Fibroblast of mammary gland (primary cell): ENCODE data around the gene ABCA4.
A peak's percentile ranks its signal among the peaks of the same experiment; 100 is the strongest.

Experiments
- DNase-seq: peaks from one replicate; pipeline ENCODE4 v3.0.0-alpha.2; 2010; ENCODE audit warnings: low read depth
- H3K4me3 ChIP-seq: 2 replicates; pipeline ENCODE4 v1.5.1; 2011; ENCODE audit warnings: low read depth, mild to moderate bottlenecking, low read length, moderate library complexity; ENCODE audit not compliant: control insufficient read depth
- CTCF ChIP-seq: conservative IDR thresholded peaks from 2 replicates; pipeline ENCODE4 v1.5.1; 2011; ENCODE audit warnings: low read depth, low read length, inconsistent platforms; ENCODE audit not compliant: control insufficient read depth, insufficient read depth

The ABCA4 gene

GRCh38 chr1:94111879-94112278 lies 9.1 kb downstream of the ABCA4 start:
- DNase-seq = no peak
- no peak overlapping the region for H3K4me3 ChIP-seq
- no peak for TF ChIP-seq CTCF

GRCh38 chr1:94110946-94111740 lies 9.8 kb downstream of the ABCA4 start:
- no peak for TF ChIP-seq CTCF
- DNase-seq = no peak
- no peak overlapping the region for H3K4me3 ChIP-seq

GRCh38 chr1:94110021-94110761 lies 10.8 kb downstream of the ABCA4 start:
- no peak for TF ChIP-seq CTCF
- H3K4me3 ChIP-seq = no peak overlapping the region

GRCh38 chr1:94109478-94109877 lies 11.5 kb downstream of the ABCA4 start:
- H3K4me3 ChIP-seq = no peak overlapping the region
- DNase-seq = no peak
- TF ChIP-seq CTCF = no peak

More at GRCh38 chr1:94110021-94110761, 10.8 kb downstream of the ABCA4 start:
- DNase-seq = no peak

GRCh38 chr1:94107141-94107540 lies 13.8 kb downstream of the ABCA4 start:
- TF ChIP-seq CTCF = no peak
- no peak for DNase-seq
- no peak overlapping the region for H3K4me3 ChIP-seq

- TF ChIP-seq CTCF = no peak
- no peak overlapping the region for H3K4me3 ChIP-seq
- DNase-seq = peak; percentile 21
Observed at GRCh38 chr1:94106716-94107115, 14.2 kb downstream of the ABCA4 start.
